Measurements from ENCODE around the gene TMEM181. TPM values are rescaled to one million over a fixed set of nuclear protein-coding genes. Genes with fewer than 3 reads are reported as not detected.

TMEM181 gene
- total and polyA plus RNA-seq, 2 of the 13 experiments (the other 11 are each of a cell fraction or from before 2014, with no cell fraction given), result 59.1 to 108 TPM

- POLR2A ChIA-PET, result no interaction called here
- in situ Hi-C loops (cut with HindIII; ENCODE audit: extremely low pct_ligation_motif_present, low pct_unique_long_range_greater_than_20kb), result no loop called here
- FAIRE-seq, result no peak
- TF ChIP-seq HOXD1 (CRISPR knock-in tag; IDR thresholded peaks at IDR 0.05) (no peak), HNRNPUL1 (IDR thresholded peaks at IDR 0.05; ENCODE audit: low read depth, low read length) (no peak), NR1H2 (CRISPR knock-in tag; IDR thresholded peaks at IDR 0.05; ENCODE audit: borderline replicate concordance, low read depth) (no peak), NFYB (CRISPR knock-in tag; IDR thresholded peaks at IDR 0.05) (no peak), PAWR (CRISPR knock-in tag; IDR thresholded peaks at IDR 0.05; ENCODE audit: borderline replicate concordance) (no peak), NFRKB (IDR thresholded peaks at IDR 0.05) (no peak), ZNF318 (CRISPR knock-in tag; IDR thresholded peaks at IDR 0.05) (no peak), HNRNPK (IDR thresholded peaks at IDR 0.05; ENCODE audit: low read depth, low read length, poor library complexity, severe bottlenecking) (no peak), ATM (IDR thresholded peaks at IDR 0.05; ENCODE audit: borderline replicate concordance) (no peak), BORCS8-MEF2B (CRISPR knock-in tag; IDR thresholded peaks at IDR 0.05) (no peak), AKNA (CRISPR knock-in tag; IDR thresholded peaks at IDR 0.05; ENCODE audit: borderline replicate concordance) (no peak)
Observed at GRCh38 chr6:158619922-158620801, 60.3 kb downstream of the TMEM181 start.

More at GRCh38 chr6:158619922-158620801, 60.3 kb downstream of the TMEM181 start:
- peaks cover 5% of the 10 kb centered on the region; the same call in 1 of the 2 replicates for H4K20me1 ChIP-seq (ENCODE audit: insufficient read depth, low read length)
- H3K4me3 ChIP-seq (replicated peaks in 1 of 3; ENCODE audit: insufficient read depth in 1 of 3, low read depth in 2 of 3, low read length in 3 of 3), result no peak overlapping the region
- 96% methylated on average over 17 of the region's 17 CpGs for WGBS (ENCODE audit: low lambda C conversion rate)
- H2AFZ ChIP-seq (ENCODE audit: low read length), result no peak overlapping the region
- H3K4me2 ChIP-seq (ENCODE audit: low read depth, low read length), result no peak overlapping the region
- no peak for ATAC-seq
- no peaks in the 10 kb centered on the region for H3K27me3 ChIP-seq (ENCODE audit: control insufficient read depth in 1 of 2, insufficient read depth in 2 of 2, low read length in 2 of 2)
- CTCF ChIA-PET (ENCODE audit: low intra/inter-chr PET ratio, low total read pairs), result no interaction called here
- no peaks in the 10 kb centered on the region for H3K79me2 ChIP-seq (ENCODE audit: insufficient read depth, low read length)
- no peak overlapping the region for H3K27ac ChIP-seq (ENCODE audit: extremely low read length, insufficient read depth, low read length)
- no peak for DNase-seq (ENCODE audit: low spot score)
- H3K9me3 ChIP-seq (ENCODE audit: low read length), result no peaks in the 10 kb centered on the region
- no TSS peak for BruUV-seq (replicated peaks)
- peaks cover 46 to 65% of the 10 kb centered on the region in 2 experiments for H3K36me3 ChIP-seq (replicated peaks in 1 of 2; ENCODE audit: control insufficient read depth in 1 of 2, insufficient read depth in 2 of 2, low read length in 2 of 2)
- intact Hi-C loops (cut with micrococcal nuclease; ENCODE audit: unreplicated experiment), result no loop called here
- H3K9ac ChIP-seq (ENCODE audit: insufficient read depth, low read depth, low read length), result no peak overlapping the region
- no peaks in the 10 kb centered on the region for H3K4me1 ChIP-seq (ENCODE audit: insufficient read depth, low read length)

All from HepG2 (cell line).